ENCODE measurements around the gene GZMB.

DNA sequence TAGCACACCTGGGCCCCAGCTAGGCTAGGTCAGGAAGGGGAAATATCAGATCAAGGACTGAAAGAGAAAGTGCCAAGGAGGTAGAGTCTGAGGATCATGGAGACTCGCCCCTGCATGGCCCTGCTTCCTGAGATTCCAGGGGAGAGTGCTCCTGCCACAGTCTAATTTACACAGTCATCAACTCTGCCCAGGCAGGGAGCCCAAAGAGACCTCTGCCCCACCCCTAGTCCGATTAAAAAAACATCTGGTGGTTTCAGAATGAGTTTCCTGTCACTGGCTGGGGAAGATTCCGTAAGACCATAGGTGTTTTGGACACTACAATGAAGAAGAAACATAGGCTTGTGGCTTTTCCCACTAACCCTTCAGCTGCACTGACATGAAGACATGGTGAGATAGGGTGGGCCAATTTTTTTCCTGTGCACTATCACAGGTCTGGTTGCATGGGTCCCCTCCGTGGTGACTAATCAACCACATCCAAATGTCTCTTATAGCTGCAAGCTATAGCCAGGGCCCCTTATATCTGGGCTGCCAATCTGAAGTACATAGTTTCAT lies 31.5 kb upstream of the GZMB start:
- TF ChIP-seq, protein P1, sequence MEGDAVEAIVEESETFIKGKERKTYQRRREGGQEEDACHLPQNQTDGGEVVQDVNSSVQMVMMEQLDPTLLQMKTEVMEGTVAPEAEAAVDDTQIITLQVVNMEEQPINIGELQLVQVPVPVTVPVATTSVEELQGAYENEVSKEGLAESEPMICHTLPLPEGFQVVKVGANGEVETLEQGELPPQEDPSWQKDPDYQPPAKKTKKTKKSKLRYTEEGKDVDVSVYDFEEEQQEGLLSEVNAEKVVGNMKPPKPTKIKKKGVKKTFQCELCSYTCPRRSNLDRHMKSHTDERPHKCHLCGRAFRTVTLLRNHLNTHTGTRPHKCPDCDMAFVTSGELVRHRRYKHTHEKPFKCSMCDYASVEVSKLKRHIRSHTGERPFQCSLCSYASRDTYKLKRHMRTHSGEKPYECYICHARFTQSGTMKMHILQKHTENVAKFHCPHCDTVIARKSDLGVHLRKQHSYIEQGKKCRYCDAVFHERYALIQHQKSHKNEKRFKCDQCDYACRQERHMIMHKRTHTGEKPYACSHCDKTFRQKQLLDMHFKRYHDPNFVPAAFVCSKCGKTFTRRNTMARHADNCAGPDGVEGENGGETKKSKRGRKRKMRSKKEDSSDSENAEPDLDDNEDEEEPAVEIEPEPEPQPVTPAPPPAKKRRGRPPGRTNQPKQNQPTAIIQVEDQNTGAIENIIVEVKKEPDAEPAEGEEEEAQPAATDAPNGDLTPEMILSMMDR (IDR thresholded peaks at IDR 0.05; ENCODE audit: insufficient read depth, low read length), result no peak
- TF ChIP-seq POLR2AphosphoS5 (IDR thresholded peaks at IDR 0.05; ENCODE audit: low read depth) (no peak), GABPA (IDR thresholded peaks at IDR 0.05; ENCODE audit: low read depth) (no peak), SPI1 (IDR thresholded peaks at IDR 0.05; ENCODE audit: borderline replicate concordance, low read depth) (no peak)
- TF ChIP-seq, protein P2, sequence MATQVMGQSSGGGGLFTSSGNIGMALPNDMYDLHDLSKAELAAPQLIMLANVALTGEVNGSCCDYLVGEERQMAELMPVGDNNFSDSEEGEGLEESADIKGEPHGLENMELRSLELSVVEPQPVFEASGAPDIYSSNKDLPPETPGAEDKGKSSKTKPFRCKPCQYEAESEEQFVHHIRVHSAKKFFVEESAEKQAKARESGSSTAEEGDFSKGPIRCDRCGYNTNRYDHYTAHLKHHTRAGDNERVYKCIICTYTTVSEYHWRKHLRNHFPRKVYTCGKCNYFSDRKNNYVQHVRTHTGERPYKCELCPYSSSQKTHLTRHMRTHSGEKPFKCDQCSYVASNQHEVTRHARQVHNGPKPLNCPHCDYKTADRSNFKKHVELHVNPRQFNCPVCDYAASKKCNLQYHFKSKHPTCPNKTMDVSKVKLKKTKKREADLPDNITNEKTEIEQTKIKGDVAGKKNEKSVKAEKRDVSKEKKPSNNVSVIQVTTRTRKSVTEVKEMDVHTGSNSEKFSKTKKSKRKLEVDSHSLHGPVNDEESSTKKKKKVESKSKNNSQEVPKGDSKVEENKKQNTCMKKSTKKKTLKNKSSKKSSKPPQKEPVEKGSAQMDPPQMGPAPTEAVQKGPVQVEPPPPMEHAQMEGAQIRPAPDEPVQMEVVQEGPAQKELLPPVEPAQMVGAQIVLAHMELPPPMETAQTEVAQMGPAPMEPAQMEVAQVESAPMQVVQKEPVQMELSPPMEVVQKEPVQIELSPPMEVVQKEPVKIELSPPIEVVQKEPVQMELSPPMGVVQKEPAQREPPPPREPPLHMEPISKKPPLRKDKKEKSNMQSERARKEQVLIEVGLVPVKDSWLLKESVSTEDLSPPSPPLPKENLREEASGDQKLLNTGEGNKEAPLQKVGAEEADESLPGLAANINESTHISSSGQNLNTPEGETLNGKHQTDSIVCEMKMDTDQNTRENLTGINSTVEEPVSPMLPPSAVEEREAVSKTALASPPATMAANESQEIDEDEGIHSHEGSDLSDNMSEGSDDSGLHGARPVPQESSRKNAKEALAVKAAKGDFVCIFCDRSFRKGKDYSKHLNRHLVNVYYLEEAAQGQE (IDR thresholded peaks at IDR 0.05; ENCODE audit: insufficient replicate concordance, low read depth), result no peak

All from HL-60 (cell line).